Activated CD4-positive, alpha-beta T cell treated with anti-CD3 and anti-CD28 coated beads, Interleukin-2, amount 50 U/mL, for 16 hours (primary cell): ENCODE measurements around the gene GOLM1.
"Not testable (repeated sequence)": the region's sequence is repeated elsewhere in the genome, so short reads cannot be mapped to it uniquely, and the experiment has no call there.

Source experiments
- DNase-seq: peaks from one replicate; pipeline ENCODE4 v3.0.0-alpha.2; 2020

Gene GOLM1

DNA sequence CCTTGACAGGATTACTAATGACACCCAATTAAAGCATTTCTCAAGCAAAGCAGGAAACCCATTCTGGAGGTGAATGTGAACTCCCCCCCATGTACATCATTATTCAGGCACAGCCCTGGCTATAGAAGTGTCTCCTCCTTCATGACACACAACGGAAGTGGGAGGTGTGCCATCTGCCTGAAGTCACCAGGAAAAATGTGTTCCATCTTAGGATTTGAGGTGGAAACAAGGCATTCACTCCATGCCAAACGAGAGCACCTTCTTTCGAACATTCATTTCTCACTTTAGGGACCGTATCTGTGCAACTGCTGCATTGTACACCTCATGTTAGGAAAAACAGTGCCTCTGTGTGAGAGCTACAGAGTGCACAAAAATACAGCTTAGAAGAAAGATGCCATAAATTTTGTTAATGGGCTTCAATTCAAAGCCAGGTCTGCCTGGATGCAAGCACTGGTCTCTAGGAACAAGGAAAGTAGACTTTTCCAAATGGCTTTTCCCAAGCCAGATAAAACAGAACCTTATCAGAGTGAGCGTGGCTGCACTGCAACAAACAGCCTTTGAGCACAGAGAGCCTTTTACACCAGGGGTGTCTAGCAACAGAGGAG is 19.4 kb downstream of the GOLM1 start:
- no peak for DNase-seq

DNA sequence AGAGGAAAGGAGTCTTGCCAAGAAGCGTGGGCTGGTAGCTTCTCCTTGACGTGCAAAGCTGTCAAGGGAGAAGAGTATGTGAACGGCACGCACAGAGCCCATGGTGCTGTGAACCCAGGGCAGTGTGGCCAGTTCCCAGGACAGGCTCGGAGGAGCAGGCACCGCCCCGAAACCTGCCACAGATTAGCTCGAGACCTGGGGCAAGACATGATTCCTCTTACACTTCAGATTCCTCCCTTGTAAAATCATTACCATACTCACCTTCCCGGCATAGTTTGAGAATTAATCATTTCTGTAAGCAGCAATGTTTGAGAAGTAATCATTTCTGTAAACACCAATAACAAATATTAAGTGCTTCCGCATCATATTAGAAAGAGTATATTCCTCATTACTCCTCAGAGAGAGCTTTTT is 19.9 kb downstream of the GOLM1 start:
- no peak for DNase-seq

DNA sequence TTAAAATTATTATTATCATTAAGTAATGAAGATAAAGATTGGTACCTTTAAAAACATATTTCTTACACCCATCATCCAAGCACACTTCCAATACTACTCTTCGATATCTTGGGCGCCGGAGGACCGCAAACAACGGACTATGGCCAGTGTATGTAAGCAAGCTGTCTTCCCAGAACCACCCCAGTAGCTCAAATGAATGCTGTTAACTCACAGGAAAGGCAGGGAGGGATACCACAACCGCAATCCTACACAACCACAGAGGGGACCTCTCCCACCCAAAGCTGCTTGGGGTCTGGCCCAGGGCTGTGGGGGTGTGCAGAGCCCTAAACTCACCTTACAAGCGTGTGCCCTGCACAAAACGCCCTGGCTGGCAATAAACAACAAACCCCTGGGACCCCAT is 20.6 kb downstream of the GOLM1 start:
- DNase-seq, result no peak

DNA sequence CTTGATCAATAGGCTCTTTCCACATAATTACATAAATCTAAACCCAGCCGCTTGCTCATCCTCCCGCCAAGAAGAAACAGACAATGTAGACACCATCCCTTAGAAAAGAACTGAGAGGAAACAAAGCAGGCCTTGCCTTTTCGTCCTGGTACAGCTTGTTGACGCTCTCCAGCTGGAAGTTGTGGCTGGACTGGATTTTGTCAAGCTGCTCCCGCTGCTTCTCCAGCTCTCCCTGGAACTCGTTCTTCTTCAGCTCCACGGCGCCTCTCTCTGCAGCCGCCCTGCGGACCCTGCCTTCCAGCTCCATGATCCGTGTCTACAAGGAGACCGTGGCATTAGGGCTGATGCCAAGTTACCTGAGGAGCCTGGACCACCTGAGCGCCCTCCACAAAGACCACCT is 22.1 kb downstream of the GOLM1 start:
- no peak for DNase-seq

DNA sequence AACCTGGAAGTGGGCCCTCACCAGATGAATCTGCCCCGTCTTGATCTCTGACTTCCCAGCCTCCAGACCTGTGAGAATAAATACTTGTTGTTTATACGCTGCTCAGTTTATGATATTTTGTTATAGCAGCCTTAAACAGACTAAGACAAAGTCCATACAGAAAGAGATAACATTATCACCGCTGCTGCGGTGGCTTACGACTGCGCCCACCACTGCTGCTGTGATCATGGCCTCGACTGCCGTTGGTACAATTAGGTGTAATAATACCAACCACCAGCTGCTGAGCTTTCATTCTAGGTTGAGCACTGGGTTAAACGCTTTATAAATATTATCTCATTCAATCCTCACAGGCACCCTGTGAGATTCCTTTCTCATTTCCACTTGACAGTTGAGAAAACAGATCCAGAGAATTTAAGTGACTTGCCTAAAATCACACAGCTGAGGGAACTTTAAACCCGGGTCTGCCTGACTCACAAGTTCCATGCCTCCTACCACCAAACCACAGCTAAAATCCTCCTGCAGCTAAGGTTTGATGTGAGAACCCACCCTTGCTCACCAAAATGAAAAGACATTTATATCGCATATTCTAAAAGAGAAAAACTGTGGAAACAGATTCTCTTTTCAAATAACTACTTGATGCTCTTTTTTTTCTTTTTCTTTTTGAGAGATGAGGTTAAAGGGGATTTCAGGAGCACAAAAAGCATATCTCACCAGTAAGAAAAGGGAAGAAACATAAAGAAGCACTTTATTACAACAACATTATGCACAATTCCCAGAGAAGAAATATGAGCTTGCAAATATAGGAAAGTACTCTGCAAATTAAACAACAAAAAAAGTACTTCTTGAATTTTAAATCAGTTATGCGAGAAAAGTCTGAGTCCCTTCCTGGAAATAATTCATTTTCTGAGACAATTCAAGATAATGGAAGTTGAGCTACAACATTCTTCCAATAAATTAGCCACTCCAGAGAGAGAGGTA is 23.9 kb downstream of the GOLM1 start:
- no peak for DNase-seq

DNA sequence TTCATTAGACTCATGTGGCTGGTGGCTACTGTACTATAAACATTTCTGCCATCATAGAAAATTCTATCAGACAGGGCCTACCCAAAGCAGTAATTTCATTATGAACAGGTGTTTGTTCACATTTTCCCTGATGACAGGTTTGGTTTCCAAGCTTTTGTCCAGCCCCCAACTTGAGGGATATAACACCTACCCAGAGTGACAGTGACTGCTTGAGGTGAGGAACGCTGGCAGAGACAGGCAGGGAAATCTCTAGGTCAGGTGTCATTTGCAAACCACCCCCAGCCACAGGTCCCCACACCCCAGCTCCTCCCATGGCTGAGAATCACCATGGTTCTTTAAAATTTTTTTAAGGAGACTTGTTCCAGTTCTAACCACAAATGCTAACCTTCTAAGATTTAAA is 25.5 kb downstream of the GOLM1 start:
- DNase-seq, result peak; percentile 5

DNA sequence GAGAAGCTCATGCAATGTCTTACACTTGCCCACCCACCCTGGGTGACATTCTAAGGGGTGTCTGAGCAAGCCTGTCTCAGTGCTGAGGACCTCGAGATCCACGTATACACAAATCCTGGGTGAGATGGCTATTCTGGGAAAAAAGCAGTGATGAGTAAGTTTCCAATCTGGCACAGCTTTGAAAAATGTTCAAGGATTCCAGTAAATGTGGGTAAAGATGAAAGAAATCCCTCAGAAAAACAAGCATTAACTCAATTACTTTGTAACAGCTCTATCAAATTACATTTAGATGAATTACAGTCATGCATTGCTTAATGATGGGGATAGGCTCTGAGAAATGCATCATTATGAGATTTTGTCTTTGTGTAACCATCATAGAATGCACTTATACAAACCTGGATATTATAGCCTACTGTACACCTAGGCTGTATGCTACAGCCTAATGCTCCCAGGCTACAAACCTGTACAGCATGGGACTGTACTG is 26.9 kb downstream of the GOLM1 start:
- DNase-seq, result no peak

DNA sequence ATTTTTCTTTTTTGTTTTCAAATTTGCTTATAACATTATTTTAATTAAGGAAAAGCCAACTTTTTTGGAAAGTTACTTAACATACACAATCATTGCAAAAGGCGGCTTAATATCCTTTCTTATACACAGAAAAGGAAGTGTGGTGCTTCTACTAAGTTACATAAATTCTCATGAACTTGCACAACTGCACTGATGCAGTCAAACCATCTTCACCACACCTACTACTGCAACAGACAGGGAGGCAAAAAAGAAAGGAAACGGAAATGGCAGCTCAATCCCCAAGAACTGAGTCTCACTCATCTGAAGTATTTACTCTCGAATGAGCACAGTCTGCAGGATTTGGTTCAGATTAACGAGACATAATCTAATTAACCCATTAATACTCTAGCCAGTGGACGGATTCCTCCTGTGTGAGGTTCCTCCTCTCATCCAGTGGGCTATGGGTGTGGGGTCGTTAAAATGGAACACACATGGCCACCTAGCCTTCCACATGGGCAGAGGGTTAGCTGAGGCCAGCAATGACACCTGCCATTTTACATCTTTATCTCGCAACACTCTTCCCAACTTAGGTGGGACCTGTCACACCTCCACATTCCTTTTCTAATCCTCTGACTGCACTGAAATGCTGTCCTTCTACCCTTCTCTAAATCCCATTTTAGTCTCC is 30.0 kb downstream of the GOLM1 start:
- no peak for DNase-seq

DNA sequence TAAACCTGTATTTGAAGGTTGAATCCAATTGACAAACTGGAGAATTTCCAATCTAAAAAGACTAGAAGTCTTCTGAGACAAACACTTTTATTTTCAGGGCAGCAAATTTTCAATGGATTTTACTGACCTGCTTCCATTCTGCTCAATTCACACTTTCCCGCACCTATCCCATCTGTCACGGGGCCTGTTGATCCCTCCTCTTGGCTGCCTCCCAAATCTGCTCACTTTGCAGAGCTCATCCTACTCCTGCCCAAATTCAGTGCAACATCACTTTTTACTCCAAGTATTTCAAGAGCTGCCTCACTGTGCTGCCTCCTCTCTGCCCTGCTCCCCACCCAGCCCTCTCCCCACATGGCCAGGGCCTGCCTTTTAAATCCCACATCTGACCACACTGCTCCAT is 35.1 kb downstream of the GOLM1 start:
- no peak for DNase-seq

DNA sequence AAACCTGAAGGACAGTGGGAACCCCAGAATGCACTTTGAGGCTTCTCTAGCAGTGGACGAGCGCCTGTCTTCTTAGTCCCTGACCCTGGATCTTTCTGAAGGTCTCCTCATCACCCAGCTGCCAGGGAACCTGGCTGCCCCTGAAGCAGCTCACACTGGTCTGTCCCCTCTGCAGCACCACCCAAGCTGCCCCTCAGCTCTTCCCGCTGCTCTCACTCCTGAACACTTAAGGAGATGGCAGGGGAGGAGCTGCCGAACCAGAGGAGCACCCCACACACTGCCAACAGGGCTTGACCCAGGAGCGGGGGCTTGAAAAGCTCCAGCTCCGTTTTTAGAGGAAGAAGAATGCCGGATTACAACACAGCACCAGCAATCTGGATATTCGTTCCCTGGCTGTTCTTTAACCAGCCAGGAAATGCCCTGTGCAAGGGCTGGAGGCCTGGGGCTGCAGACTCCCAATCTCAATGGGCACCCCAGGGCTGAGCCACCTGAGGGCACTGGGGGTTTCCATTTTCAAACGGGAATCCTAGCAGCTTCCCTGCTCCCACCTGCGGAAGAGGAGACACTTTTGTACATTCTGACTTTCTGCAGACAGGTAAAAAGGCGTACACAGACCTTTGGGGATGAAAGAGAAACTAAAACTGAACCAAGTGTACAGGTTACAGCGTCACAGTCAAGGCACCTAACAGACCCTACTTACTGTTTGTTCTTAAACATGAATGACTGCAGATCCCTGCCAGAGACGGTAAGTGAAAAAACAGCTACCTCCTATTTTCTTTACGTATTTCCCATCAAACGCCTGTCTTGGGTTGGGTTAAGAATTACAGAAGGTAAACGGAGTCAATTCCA is 36.3 kb downstream of the GOLM1 start:
- DNase-seq, result no peak

DNA sequence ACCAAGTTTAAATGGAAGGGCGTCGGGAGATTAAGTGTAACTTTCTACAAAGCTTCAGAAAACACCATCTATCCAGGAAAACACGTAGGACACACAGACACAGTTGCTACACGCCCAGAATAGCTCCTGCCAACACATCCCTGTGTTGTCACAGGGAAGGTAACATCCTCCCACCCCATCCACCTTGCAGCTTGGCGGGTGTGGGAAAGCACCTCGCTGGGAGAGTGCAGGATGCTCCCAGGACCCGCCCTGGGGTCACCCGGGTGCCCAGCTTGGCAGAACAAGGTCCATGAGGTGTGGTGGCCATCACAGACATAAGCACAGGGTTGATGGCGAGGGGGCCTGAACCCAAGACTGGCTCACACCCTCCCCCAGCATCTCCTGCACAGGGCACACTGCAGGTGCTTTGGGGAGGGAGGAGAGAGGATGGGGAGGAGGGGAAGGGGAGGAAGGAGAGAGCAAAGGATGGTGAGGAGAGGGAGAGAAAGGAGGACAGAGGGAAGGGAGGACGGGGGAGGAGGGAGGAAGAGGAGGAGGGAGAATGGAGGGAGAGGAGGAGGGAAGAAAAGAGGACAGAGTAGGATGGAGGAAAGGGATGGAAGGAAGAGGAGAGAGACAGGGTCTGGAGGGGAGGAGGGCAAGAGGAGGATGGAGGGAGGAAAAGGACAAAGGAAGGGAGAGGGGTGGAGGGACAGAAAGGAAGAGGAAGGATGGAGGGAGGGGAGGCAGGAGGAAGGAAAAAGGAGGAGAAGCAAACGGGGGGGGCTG is 37.2 kb downstream of the GOLM1 start:
- no peak for DNase-seq

DNA sequence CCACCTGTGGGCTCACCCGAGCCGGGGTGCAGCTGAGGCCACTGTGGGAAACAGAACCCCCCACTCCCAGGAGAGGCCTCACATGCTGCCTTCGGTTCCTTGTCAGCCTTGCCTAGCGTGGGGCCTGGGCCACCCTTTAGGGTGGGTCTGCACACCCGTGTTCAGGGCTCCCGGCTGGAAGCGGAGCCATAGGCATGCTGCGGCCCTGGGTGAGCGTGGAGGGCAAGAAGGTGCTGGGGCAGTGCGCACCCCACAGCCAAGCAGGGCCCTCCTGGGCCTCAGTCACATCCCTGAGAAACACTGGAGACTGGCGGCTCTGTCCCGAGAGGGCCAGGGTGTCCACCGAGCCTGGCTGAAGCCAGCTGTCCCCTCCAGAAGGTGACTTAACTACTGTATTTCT is 41.9 kb downstream of the GOLM1 start:
- no peak for DNase-seq

DNA sequence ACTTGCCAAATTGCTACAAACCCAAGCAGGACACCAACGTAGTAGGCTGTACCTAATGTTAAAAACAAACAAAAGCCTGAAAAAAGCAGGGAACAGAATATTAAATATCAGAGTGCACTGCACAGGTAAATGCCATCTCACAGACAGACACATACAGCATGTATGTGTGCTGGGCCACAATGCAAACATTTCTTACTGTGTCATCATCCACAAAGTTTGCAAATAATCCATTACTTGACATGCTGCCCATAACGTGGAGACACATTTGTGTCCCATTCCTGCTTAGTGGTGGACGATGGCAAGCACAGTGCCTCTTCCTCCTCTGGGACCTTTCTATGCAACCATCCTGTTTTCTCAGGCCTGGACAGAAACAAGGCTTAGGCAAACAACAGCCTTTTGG is 44.7 kb downstream of the GOLM1 start:
- DNase-seq, result no peak

DNA sequence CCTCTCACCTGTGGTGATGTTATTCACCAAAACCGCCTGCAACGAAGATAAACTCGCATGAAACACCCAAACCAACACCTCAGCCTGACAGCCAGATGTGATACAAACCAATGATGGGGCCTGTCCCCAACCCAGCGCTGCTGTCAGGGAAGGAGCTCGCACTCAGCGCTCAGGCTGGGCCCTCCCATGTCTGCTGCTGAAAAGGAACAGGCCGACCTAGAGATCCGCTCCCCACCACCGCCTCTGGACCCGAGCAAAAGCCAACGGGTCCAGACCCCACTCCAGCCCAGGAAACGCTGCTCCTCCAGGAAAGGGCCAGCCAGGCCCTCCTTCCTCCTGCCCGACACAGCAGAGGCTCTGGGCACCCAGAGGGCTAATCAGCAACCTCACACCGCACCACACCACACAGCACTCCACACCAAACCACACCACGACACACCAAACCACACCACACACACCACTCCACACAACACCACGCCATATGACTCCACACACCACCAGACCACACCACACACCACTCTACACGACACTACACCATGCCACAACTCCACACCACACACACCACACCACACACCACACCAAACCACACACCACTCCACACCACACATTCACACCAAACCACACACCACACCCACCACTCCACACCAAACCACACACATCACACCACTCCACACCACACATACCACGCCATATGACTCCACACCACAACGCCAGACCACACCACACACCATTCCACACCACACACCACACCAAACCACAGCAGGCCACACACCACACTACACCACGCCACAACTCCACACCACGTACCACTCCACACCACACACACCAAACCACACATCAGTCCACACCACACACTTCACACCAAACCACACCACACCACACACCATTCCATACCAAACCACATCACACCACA is 46.5 kb downstream of the GOLM1 start:
- DNase-seq, result no peak

DNA sequence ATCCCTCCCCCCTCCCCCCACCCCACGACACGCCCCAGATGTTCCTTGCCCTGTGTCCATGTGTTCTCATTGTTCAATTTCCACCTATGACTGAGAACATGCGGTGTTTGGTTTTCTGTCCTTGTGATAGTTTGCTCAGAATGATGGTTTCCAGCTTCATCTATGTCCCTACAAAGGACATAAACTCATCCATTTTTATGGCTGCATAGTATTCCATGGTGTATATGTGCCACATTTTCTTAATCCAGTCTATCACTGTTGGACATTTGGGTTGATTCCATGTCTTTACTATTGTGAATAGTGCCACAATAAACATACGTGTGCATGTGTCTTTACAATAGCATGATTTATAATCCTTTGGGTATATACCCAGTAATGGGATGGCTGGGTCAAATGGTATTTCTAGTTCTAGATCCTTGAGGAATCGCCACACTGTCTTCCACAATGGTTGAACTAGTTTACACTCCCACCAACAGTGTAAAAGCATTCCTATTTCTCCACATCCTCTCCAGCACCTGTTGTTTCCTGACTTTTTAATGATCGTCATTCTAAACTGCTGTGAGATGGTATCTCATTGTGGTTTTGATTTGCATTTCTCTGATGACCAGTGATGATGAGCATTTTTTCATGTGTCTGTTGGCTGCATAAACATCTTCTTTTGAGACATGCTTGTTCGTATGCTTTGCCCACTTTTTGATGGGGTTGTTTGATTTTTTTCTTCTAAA is 51.2 kb downstream of the GOLM1 start:
- DNase-seq, result not testable (repeated sequence)

DNA sequence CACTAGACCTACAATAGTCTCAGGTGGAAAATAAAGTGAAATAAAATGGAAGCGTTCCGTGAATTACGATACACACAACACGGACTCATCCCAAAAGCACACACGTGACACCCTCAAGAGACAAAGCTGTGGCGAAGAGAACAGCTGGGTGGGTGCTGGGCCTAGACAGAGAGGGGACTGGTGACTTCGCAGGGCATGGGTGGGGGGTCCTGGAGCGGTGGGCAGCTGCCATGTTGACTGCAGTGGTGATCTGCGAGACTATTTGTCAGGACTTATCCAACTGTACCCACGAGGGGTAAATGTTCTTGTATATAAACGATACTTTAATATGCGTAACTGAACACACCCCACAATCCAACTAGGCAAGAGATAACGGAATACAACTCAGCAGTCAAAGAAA is 52.0 kb downstream of the GOLM1 start:
- DNase-seq, result no peak

DNA sequence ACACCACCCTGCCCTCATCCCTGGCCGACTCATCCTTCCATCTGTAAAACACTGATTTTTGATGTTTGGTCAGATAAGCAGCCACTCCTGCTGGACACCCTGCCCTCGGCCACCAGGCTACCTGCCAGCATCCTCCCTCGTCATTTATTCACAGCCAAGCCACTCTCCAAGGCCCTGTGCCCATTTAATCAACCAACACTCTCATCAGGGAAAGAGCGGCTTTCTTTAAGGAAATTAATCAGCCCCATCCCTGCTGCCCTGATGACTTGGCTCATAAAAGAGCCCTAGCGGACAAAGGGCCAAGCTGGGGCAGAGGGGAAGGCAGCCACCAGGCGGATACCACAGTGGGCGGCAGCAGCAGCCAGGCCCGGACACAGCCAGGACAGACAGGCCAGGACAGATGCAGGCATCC is 52.4 kb downstream of the GOLM1 start:
- DNase-seq, result no peak

DNA sequence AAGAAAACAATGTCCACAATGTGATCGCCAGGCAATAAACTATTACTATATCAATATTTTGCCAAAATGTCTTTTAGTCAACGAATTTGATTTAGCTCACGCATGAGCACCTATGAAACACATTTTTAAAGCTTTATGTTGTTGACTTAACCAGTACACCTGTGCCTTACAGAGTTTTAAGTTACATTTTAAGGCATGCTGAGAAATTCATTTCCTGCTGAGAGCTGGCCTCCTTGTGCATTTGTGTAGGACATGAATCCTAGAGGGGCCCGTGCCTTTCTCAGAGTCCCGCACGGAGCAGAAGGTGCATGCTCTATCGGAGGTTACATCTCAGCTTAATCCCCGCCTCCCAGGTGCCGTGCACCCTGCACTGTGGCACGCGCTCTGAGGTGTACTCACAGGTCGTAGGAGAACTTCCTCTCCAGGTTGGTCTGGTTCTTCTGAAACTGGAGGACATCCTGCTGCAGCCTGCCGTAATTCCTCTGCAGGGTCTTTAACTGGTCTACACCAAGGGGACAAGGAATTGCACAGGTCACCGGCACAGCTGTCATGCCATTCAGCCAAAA is 53.2 kb downstream of the GOLM1 start:
- no peak for DNase-seq

DNA sequence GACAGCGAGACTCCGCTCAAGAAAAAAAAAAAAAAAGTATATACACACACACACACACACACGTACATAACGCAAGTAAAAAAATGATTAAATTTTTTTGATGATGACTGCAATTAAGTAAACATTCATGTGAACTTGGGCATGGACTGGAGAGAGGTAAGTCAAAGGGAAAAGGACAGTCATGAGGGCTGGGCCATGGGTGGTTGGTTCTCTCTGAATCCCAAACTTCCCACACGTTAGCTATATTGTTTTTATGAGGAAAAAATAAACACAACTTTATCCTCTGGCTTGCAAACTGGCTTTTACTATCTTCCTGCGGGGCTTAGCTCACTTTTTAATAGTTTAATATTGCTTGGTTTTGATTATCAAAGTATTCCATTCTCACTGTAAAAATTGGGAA is 53.7 kb downstream of the GOLM1 start:
- DNase-seq, result no peak

DNA sequence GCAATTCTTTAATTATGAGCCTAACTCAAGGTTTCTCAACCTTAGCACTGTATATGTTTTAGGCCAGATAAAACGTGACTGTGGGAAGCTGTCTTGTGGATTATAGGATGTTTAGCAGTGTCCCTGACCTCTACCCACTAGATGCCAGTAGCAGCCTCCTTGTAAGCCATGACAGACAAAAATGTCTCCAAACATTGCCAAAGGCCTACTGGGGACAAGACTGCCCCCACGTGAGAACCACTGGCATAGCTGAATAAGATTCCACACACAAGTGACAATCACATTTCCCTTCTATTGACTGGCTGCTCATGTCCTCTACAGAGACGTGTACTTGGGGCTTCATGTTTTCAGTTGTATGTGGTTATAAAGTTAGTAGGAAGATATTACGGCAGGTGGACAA is 55.4 kb downstream of the GOLM1 start:
- DNase-seq, result no peak
